Common myeloid progenitor, CD34-positive (primary cell): ENCODE measurements around the gene SMIM13.

Experiments
- CTCF ChIA-PET: fragments of 350-600 bp; sonication (Branson Sonifier 250); formaldehyde crosslinking; loops from one replicate; lab custom pipeline; 2021; ENCODE audit warnings: antibody characterized with exemption; lab: Charles Lee
- POLR2A ChIA-PET: fragments of 350-600 bp; sonication (Branson Sonifier 250); formaldehyde crosslinking; loops from one replicate; lab custom pipeline; 2021; ENCODE audit warnings: antibody characterized with exemption; lab: Charles Lee
- DNase-seq, 3 donors: peaks; one replicate each; pipeline versions ENCODE4 v3.0.0 to v3.0.0-alpha.2; 2013
- H3K27ac ChIP-seq, 2 experiments: 1 replicate in 1 of 2; 2 replicates in 1 of 2; pipeline ENCODE4 v1.7.0; 2013; ENCODE audit warnings: inconsistent platforms in 2 of 2, low read length in 2 of 2, mild to moderate bottlenecking in 2 of 2, low read depth in 1 of 2, moderate library complexity in 1 of 2; ENCODE audit not compliant: severe bottlenecking in 2 of 2, insufficient read depth in 1 of 2, poor library complexity in 1 of 2
- H3K27me3 ChIP-seq, 5 experiments: replicated peaks in 2 of 5; 1 replicate in 3 of 5; 2 replicates in 2 of 5; pipeline versions ENCODE4 v1.6.1 to v1.7.0; 2013; ENCODE audit warnings: low read length in 4 of 5, mild to moderate bottlenecking in 2 of 5, moderate library complexity in 2 of 5, inconsistent platforms in 1 of 5; ENCODE audit not compliant: insufficient read depth in 5 of 5, control insufficient read depth in 4 of 5
- H3K36me3 ChIP-seq, 4 experiments: 1 replicate in 2 of 4; 2 replicates in 2 of 4; pipeline versions ENCODE4 v1.6.1 to v1.7.0; 2013; ENCODE audit warnings: low read length in 3 of 4, control low read depth in 1 of 4, mild to moderate bottlenecking in 1 of 4; ENCODE audit not compliant: control insufficient read depth in 4 of 4, insufficient read depth in 4 of 4
- H3K4me1 ChIP-seq, 4 experiments: 1 replicate in 3 of 4; 2 replicates in 1 of 4; pipeline versions ENCODE4 v1.6.1 to v1.7.1; 2013; ENCODE audit warnings: low read length in 3 of 4, mild to moderate bottlenecking in 3 of 4, control low read depth in 1 of 4, inconsistent platforms in 1 of 4, moderate library complexity in 1 of 4; ENCODE audit not compliant: control insufficient read depth in 4 of 4, insufficient read depth in 4 of 4; ENCODE audit errors: control extremely low read depth in 1 of 4
- H3K4me3 ChIP-seq, 7 experiments: 1 replicate in 4 of 7; 2 replicates in 3 of 7; pipeline versions ENCODE4 v1.5.1 to v1.7.0; 2013; ENCODE audit warnings: mild to moderate bottlenecking in 7 of 7, low read length in 6 of 7, moderate library complexity in 6 of 7, inconsistent platforms in 2 of 7, low read depth in 2 of 7, control low read depth in 1 of 7; ENCODE audit not compliant: insufficient read depth in 4 of 7, control insufficient read depth in 1 of 7; ENCODE audit errors: extremely low read depth in 1 of 7
- H3K9me3 ChIP-seq, 5 experiments: 1 replicate in 4 of 5; 2 replicates in 1 of 5; pipeline versions ENCODE4 v1.6.1 to v1.7.1; 2013; ENCODE audit warnings: low read length in 4 of 5, mild to moderate bottlenecking in 2 of 5, inconsistent platforms in 1 of 5, low read depth in 1 of 5, moderate library complexity in 1 of 5; ENCODE audit not compliant: control insufficient read depth in 4 of 5, insufficient read depth in 2 of 5; ENCODE audit errors: control extremely low read depth in 1 of 5
- WGBS: methylation state at CpG from one replicate; pipeline ENCODE4 v1.1.5; 2013; ENCODE audit not compliant: insufficient coverage; 5-methylcytosine and 5-hydroxymethylcytosine counted together

Gene SMIM13

GRCh38 chr6:11092668-11093375 is 812 bp upstream of the SMIM13 start:
- ChIA-PET CTCF (interaction anchor here (0.6 to 1.6 kb wide), 4 partner anchors 13 to 35 kb away, joined by 4 to 5 read pairs (median 4); no protein-coding TSS in a partner anchor), POLR2A (interaction anchor here (0.6 kb wide), 1 partner anchor 430 kb away, joined by 3 read pairs; no protein-coding TSS in a partner anchor)
- no peaks in the 10 kb centered on the region for H3K9me3 ChIP-seq
- H3K27ac ChIP-seq, result peak overlapping the region; percentile 20 to 87
- H3K4me3 ChIP-seq, result peak overlapping the region; percentile 79 to 99 (median 93)
- 0% methylated on average over 7 of the region's 10 CpGs for WGBS
- peaks cover 0 to 28% (median 15%) of the 10 kb centered on the region in 4 experiments for H3K4me1 ChIP-seq
- peak in 1 of 3 donors; percentile 82 for DNase-seq
- no peaks in the 10 kb centered on the region for H3K36me3 ChIP-seq
- no peaks in the 10 kb centered on the region for H3K27me3 ChIP-seq

- H3K27ac ChIP-seq, result peak overlapping the region; percentile 20 to 87
- CTCF ChIA-PET, result interaction anchor here (0.6 to 1.6 kb wide), 4 partner anchors 13 to 35 kb away, joined by 4 to 5 read pairs (median 4); no protein-coding TSS in a partner anchor
- no peaks in the 10 kb centered on the region for H3K9me3 ChIP-seq
- POLR2A ChIA-PET, result interaction anchor here (0.6 kb wide), 1 partner anchor 430 kb away, joined by 3 read pairs; no protein-coding TSS in a partner anchor
- 0% methylated on average over 9 of the region's 17 CpGs for WGBS
- no peaks in the 10 kb centered on the region for H3K27me3 ChIP-seq
- H3K4me3 ChIP-seq, result peak overlapping the region; percentile 79 to 99 (median 93)
- peaks cover 0 to 28% (median 15%) of the 10 kb centered on the region in 4 experiments for H3K4me1 ChIP-seq
- peaks cover 0 to 4% (median 0%) of the 10 kb centered on the region in 4 experiments for H3K36me3 ChIP-seq
- peak in 1 of 3 donors; percentile 71 for DNase-seq
These were observed 333 bp upstream of the SMIM13 start for GRCh38 chr6:11093376-11093625.

GRCh38 chr6:11094411-11094851 is 797 bp downstream of the SMIM13 start:
- H3K36me3 ChIP-seq, result peaks cover 0 to 4% (median 0%) of the 10 kb centered on the region in 4 experiments
- ChIA-PET CTCF (interaction anchor here (0.9 to 2.2 kb wide), 3 partner anchors 10 to 12 kb away, joined by 3 to 9 read pairs (median 4); no protein-coding TSS in a partner anchor), POLR2A (no interaction called here)
- peak overlapping the region; percentile 79 to 99 (median 93) for H3K4me3 ChIP-seq
- WGBS, result 0% methylated on average over 10 of the region's 15 CpGs
- H3K9me3 ChIP-seq, result no peaks in the 10 kb centered on the region
- peaks cover 0 to 28% (median 15%) of the 10 kb centered on the region in 4 experiments for H3K4me1 ChIP-seq
- no peak for DNase-seq
- H3K27me3 ChIP-seq, result no peaks in the 10 kb centered on the region
- peak overlapping the region in 1 of 2 experiments; percentile 83 for H3K27ac ChIP-seq

- ChIA-PET POLR2A (interaction anchor here (0.5 kb wide), 1 partner anchor 407 kb away, joined by 3 read pairs; no protein-coding TSS in a partner anchor), CTCF (interaction anchor here (0.9 to 2.2 kb wide), 5 partner anchors 9 to 401 kb away, joined by 3 to 9 read pairs (median 4); no protein-coding TSS in a partner anchor)
- H3K4me3 ChIP-seq, result peak overlapping the region in 5 of 7 experiments; percentile 85 to 99 (median 95)
- H3K4me1 ChIP-seq, result peaks cover 0 to 28% (median 15%) of the 10 kb centered on the region in 4 experiments
- DNase-seq, result no peak
- no peaks in the 10 kb centered on the region for H3K9me3 ChIP-seq
- peaks cover 0 to 4% (median 0%) of the 10 kb centered on the region in 4 experiments for H3K36me3 ChIP-seq
- WGBS, result 54% methylated on average over 5 of the region's 7 CpGs
- no peaks in the 10 kb centered on the region for H3K27me3 ChIP-seq
- peak overlapping the region in 1 of 2 experiments; percentile 83 for H3K27ac ChIP-seq
These were observed 1.3 kb downstream of the SMIM13 start for GRCh38 chr6:11094941-11095340.

GRCh38 chr6:11096109-11096508 is 2.5 kb downstream of the SMIM13 start:
- Histone ChIP-seq H3K4me3 (peak overlapping the region in 1 of 7 experiments; percentile 17), H3K27ac (no peak overlapping the region), H3K27me3 (no peaks in the 10 kb centered on the region), H3K4me1 (peaks cover 0 to 28% (median 15%) of the 10 kb centered on the region in 4 experiments), H3K9me3 (peaks cover 0 to 4% (median 0%) of the 10 kb centered on the region in 5 experiments), H3K36me3 (peaks cover 0 to 10% (median 2%) of the 10 kb centered on the region in 4 experiments)
- DNase-seq, result peak in 2 of 3 donors; percentile 37 to 47
- CTCF ChIA-PET, result interaction anchor here (0.9 to 2.2 kb wide), 4 partner anchors 11 to 400 kb away, joined by 3 to 9 read pairs (median 4); no protein-coding TSS in a partner anchor
- WGBS, result 71% methylated on average over 2 of the region's 4 CpGs
- POLR2A ChIA-PET, result no interaction called here

- H3K36me3 ChIP-seq, result peaks cover 0 to 10% (median 2%) of the 10 kb centered on the region in 4 experiments
- ChIA-PET POLR2A (interaction anchor here (0.6 kb wide), 1 partner anchor 577 kb away, joined by 5 read pairs; the partner anchor contains the start of gene GCNT2), CTCF (interaction anchor here (1.0 kb wide), 1 partner anchor 46 kb away, joined by 3 read pairs; no protein-coding TSS in a partner anchor)
- 88% methylated on average over 4 of the region's 8 CpGs for WGBS
- H3K27me3 ChIP-seq, result no peaks in the 10 kb centered on the region
- peaks cover 0 to 28% (median 15%) of the 10 kb centered on the region in 4 experiments for H3K4me1 ChIP-seq
- no peak for DNase-seq
- H3K9me3 ChIP-seq, result peaks cover 0 to 4% (median 0%) of the 10 kb centered on the region in 5 experiments
- H3K27ac ChIP-seq, result no peak overlapping the region
- H3K4me3 ChIP-seq, result no peak overlapping the region
These were observed 3.8 kb downstream of the SMIM13 start for GRCh38 chr6:11097476-11097875.
